Fibroblast of pulmonary artery (primary cell): Measurements from ENCODE around the gene MEF2C.
A peak's percentile ranks its signal among the peaks of the same experiment; 100 is the strongest.

Experiments used
- DNase-seq: peaks from one replicate; pipeline ENCODE4 v3.0.0-alpha.2; 2010; ENCODE audit warnings: low read depth
- H3K4me3 ChIP-seq: replicated peaks from 2 replicates; pipeline ENCODE4 v1.5.1; 2011; ENCODE audit warnings: low read depth, mild to moderate bottlenecking, control low read depth, low read length, moderate library complexity
- CTCF ChIP-seq: IDR thresholded peaks from 2 replicates; pipeline ENCODE4 v1.5.1; 2011; ENCODE audit warnings: mild to moderate bottlenecking, control low read depth, low read length, inconsistent platforms; ENCODE audit errors: missing control alignments

The MEF2C gene

GRCh38 chr5:88772831-88773230 is 110.2 kb downstream of the MEF2C start:
- DNase-seq: no peak
- no peak for TF ChIP-seq CTCF
- no peak overlapping the region for H3K4me3 ChIP-seq

DNA sequence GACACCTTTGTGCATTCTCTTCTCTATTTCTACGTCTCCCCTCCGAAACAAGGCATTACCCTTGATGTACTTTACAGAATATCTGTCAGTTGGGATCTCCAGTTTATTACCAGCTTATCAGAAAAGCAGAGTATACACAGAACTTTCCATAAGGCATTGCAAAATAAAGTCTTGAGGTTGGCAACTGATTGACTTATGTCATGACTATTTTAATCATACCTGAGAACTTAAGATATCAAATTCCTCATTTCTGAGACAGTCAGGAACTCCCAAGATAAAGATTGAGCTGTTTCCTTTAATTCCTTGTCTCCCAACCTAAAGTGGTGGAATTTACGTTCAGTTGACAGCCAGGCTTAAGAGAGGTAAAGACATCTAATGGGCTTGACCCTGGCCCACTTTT is 110.9 kb downstream of the MEF2C start:
- TF ChIP-seq CTCF: no peak
- no peak for DNase-seq

DNA sequence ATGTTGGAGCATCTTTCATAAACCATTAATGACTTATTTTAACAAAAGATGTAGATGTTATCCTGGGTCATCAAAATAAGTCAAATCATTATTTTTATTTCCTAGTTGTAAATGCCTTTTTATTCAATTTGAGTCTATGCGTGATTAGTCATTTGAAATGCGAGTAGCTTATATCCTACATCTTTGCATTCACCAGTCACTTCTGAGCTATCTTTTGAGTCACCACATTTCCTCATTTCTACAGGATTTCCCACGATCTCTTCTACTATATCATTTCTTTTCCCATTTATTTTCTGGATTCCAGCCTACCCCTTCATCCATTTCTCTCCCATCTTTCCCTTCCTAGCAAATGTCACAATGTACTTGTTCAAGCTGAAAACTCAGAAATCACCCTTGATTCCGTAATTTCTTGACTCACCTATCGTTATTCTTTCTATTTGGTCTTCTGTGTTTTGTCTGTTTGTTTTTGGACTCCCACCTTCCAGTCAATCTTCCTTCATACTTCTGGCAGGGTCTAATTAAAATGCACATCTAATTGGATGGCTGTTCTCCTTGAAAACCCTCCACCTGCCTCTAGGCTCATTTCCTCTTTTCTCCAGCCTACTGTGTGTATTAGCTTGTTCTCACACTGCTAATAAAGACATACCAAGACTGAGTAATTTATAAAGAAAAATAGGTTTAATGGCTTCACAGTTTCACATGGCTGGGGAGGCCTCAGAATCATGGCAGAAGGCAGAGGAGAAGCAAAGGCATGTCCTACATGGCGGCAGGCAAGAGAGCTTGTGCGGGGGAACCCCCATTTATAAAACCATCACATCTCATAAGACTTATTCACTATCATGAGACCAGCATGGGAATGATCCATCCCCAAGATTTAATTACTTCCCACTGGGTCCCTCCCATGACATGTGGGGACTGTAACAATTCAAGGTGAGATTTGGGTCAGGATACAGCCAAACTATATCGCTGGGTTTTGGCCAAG is 112.4 kb downstream of the MEF2C start:
- H3K4me3 ChIP-seq: no peak overlapping the region
- TF ChIP-seq CTCF: no peak
- DNase-seq: peak; percentile 57

More for the DNA sequence above, 110.9 kb downstream of the MEF2C start:
- H3K4me3 ChIP-seq: no peak overlapping the region

- no peak for TF ChIP-seq CTCF
- no peak for DNase-seq
These were observed 113.8 kb downstream of the MEF2C start for GRCh38 chr5:88769165-88769564.

DNA sequence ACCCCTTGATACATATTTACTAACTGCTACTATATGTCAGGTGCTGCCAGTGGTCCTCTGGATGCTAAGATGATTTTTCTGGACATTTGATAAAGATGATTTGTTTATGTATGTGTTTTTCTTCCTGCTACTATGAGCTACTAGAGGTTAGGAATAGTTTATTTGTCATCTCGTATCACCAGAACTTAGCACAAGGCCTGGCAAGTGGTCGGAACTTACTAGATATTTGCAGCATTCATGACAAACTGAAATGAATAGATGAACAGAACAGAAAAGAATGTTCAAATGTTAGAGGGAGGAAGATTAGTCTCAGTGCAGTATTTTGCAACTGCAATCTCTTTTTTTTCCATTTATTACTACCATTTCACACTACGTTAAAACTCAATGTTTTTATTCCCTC is 114.6 kb downstream of the MEF2C start:
- no peak for DNase-seq
- TF ChIP-seq CTCF: no peak
- H3K4me3 ChIP-seq: no peak overlapping the region

More at GRCh38 chr5:88769165-88769564, 113.8 kb downstream of the MEF2C start:
- H3K4me3 ChIP-seq: no peak overlapping the region

DNA sequence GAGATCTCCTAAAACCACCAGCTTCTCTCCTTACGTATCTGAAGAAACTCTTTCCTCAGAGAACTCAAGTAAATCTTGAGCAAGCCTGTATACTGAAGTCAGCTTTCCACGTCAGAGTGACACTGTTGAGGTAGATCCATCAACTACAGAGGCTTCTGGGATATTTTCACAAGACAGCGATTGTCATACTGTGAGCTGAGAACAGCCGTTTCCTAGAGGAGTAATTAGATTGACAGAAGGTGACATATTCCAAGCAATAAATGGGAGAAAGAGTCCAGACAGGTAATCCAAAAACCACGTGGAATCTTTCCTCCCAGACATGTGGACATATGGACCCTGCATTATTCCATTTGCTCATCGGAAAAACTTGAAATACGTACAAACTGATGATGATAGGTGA is 117.2 kb downstream of the MEF2C start:
- no peak for DNase-seq
- TF ChIP-seq CTCF: no peak
- no peak overlapping the region for H3K4me3 ChIP-seq
